ENCODE measurements around the gene KCNB1.
A peak's percentile ranks its signal among the peaks of the same experiment; 100 is the strongest.
"Not testable (repeated sequence)": the region's sequence is repeated elsewhere in the genome, so short reads cannot be mapped to it uniquely, and the experiment has no call there.

The KCNB1 gene

DNA sequence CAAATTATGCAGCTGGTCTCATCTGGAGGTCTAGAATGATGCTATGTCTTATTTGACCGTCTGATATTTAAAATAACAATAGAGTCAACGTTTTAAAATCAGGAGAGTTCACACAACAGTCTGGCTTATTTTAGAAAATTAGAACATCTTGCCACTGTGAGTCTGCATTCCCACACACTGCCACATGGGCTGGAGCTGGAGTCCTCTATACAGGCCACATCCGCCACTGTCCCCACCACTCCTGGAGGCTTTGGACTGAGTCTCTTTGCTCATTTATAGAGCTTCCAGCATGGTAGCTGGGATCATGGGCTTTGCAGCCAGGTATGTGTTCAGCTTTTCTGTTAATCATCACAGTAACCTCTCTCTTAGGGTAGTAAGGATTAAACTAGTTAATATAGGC is 135.8 kb downstream of the KCNB1 start:
- DNase-seq = no peak

DNA sequence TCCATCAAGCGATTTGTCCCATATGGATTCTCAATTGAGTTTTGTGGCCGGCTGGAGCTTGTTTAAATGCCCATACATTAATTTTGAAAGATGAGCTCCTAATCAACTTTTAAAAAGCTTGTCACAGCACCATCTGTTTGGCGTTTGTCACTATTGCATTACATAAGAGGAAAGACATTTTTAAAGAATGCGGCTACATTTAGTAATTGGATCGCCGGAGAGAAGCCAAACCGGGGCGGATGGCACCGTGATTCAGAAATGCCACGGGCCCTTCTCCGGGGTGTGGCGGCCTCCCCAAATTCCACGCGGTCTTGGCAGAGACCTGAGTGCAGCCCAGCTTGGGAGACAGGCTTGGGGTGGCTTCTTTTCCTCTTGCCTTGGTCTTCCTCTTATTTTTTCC is 136.9 kb downstream of the KCNB1 start:
- DNase-seq = no peak

DNA sequence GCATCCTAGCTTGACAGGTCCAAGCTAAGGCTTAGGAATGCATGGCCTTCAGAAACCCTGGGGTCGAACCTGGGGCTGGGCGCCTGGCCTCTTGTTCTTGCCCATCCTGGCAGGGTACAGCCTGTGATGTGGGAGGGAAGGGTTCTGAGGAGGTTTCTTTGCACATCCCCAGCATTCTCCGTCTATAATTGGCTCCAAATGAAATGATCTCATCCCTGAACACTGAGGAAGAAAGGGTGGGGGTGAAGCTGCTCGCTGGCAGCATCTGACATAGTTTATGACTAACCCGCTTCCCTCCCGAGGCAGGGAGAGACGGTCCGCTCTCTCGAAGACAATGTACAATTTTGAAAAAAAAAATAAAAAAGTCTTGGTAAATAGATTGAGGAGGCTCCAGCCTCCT is 137.5 kb downstream of the KCNB1 start:
- DNase-seq = no peak

DNA sequence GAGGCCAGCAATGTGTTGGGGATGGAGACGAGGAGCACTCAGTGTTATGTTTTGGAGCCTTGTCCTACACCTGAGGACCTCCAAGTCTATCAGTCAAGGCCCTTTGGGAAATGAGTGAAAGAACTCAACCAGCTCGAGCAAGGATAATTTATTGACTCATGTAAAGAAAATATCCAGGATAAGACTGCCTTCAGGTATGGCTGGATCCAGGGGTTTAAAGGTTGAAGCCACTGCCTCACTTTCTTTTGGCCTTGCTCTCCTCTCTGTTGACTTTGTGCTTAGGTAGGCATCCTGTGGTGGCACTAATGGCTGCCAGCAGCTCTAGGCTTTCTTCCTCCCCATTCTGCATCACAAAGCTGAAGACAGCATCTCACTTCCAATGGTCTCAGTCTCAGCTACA is 138.3 kb downstream of the KCNB1 start:
- DNase-seq = no peak

DNA sequence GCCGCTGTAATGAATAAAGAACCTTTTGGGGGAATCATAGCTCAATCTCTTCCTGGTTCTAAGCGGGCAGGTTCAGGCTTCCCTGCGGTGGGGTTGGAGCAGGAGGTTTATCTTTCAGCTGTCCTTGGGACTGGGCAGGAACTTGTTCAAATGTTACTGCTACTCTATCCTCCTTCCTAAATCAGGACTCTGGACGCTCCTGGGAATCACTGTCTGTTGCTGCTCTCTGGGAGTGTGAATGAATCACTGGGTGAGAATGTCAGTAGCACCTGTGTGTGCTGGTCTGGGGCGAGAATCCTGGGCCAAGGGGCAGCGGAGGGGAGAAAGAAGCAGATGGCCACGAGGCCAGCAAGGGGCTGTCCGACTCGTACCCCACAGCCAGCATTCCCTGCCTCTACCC is 139.2 kb downstream of the KCNB1 start:
- no peak for DNase-seq

DNA sequence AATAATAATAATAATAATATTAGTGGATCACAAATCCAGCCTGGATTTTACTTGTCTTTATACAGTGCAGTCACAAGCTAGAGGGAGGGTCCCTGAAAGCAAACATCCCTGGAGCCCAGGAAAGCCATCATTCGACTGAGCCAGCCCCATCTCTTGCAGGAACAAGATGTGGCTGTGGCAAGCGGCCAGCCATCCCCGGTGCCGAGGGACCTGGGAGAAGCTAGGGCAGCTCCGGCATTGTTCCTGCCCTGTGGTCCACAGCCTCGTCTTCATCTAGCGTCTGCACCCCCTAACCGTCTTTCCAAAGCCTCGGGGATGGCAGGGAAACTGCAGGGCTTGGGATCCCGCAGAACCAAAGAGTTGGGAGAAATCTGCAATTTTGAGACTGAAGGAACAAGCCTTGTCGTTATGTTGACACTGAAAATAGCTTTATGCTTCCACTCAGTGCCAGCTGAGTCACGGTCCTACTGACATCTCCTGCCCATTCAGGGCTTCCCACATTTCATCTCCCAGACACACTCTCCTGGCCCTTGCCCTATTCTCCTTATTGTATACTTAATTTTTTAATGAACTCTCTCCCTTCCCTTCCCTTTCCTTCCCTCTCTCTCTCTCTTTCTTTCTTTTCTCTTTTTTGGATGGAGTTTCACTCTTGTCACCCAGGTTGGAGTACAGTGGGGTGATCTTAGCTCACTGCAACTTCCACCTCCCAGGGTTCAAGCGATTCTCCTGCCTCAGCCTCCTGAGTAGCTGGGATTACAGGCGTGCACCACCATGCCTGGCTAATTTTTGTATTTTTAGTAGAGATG is 142.1 kb downstream of the KCNB1 start:
- DNase-seq = no peak

DNA sequence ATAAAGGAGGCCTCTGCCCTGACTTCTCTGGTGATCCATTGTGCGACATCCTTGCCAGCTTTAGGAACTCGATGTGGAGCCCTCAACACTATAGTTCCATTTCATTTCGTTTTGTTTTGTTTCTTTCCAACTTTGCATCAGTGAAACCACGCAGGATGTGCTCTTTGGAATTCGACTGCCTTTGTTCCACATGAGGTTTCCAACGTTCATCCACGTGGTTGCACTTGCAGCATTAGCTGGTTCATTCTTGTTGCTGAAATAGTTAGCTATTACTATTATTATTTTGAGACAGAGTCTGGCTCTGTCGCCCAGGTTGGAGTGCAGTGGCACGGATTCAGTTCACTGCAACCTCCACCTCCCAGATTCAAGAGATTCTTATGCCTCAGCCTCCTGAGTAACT is 143.3 kb downstream of the KCNB1 start:
- DNase-seq = no peak

DNA sequence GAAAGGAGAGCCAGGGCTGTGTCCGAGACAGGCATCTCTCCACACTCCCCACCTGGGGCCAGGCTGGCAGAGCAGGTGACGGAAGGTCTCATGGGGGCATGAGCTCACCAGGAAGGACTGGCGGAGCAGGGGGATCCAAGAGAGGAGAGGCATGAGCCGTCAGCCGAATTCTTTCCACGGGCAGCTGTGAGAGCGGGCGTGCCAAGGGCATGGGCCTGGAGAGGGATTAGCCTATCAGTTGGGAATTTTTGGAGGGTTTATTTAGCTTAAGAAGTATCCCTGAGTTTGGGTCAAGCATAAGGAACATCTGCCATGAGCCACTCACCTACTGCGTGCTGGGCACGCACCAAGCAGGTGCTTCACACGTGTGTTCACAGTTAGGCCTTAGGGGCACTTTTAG is 144.4 kb downstream of the KCNB1 start:
- no peak for DNase-seq

DNA sequence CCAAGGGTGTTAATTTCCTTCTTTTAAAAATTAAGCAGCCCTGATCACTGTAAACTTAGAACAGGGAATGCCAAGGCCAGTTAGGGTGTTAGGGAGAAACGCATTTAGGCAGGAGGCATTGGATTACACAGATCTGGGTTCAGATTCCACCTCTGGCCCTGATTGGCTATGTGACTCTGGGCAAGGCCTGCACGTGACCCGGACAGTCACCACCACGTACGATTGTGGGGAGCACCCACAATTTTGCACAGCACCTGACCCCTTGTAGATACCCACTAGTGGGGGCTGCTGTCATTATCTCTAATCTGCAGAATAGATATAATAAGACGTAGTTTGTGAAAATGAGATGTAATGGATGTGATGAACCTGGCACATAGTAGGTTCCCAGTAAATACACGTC is 145.1 kb downstream of the KCNB1 start:
- DNase-seq = no peak

DNA sequence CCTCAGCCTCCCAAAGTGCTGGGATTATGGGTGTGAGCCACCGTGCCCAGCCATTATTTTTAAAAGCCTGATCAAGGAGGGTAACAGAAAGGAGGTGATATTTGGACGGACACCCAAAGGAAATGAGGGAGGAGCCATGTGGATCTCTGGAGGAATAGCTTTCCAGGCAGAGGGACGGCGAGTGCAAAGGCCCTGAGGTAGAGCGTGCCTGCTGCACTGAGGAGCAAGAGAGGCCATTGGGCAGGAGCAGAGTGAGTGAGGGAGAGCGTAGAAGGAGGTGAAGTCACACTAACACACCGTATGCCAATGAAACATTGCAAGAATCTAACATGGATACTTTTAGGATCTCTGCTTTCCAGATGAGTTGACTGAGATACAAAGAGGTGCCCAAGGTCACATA is 145.7 kb downstream of the KCNB1 start:
- DNase-seq = no peak

DNA sequence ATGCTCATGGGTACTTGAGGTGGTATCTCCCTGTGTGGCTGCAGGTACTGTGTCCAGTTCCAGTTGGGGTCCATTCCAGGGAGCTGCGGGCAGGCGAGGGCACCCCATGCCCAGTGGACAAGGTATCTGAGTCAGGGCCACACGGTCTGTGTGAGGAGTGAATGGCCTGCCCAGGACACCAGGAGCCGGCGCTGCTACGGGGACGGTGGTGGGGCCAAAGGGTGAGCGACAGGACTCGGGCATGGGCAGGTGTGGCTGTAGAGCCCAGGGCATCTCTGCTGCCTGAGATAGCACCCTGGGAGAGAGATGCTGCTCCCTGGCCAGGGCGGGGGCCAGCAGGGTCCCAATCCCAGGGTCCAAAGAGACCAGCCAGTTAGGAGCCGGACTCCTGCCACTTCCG is 147.0 kb downstream of the KCNB1 start:
- no peak for DNase-seq

DNA sequence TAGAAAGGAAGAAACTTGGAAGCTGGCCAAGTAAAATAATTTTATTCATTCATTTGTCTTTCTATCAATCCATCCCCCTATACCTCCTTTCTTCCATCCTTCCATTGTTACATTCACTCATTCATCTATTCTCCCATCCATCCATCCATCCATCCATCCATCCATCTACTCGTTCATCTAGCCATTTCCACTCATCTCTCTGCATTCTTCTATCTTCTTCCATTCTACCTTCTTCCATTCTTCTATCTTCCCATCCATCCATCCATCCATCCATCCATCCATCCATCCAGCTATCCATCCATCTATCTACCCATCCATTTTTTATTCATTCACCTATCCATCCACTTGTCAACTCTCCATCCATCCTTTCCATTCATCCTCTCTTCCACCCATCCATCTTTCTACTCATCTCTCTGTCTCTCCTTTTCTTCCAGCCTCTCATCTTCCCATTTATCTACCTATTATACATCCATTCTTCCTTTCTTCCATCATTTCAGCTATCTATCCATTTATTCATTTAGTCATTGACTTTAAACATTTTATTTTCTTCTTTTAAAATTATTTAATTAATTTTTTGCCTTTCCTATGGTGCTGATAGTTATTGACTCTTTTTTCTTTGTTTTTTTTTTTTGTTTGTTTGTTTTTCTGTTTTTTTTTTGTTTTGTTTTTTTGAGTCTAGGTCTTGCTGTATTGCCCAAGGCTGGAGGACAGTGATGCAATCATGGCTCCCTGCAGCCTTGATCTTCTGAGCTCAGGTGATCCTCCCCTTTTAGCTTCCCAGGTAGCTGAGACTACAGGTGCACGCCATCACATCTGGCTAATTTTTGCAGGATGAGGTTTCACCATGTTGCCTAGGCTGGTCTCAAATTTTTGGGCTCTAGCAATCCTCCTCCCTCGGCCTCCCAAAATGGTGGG is 151.5 kb downstream of the KCNB1 start:
- no peak for DNase-seq

DNA sequence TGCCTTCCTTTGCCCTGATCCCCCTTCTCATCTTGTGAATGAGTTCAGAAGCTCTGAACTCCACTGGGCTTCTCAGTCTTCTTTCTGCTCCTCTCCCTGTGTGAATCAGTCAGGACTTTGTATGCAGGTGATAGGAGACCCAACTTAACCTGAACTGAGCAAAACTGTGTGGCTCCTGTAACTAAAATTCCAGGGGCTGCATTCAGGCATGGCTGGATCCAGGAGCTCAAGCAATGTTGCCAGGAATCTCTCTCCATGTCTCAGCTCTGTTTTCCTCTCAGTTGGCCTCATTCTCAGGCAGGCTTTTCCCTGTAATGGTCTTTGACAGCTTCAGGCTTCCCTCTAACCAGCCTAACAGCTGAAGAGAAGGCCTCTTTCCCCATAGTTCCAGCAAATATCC is 153.7 kb downstream of the KCNB1 start:
- DNase-seq = no peak

DNA sequence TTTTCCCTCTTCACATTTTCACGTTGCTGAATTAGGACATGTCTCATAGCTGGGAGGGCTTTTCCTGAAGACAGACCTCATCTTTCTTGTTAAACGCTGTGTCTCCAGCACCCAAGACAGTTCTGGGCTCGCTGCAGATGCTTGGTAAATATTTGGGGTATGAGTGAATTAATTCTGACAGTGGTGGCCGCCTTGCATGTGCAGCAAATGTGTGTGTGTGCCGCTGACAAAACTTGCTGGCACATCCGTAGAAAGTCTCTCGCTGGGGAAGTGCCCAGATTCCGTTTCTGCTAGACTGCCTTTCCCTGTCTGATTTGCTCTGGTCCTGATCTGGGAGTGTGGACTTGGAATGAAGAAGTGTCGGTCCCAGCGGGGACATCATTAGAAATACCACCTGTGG is 156.4 kb downstream of the KCNB1 start:
- DNase-seq = no peak

DNA sequence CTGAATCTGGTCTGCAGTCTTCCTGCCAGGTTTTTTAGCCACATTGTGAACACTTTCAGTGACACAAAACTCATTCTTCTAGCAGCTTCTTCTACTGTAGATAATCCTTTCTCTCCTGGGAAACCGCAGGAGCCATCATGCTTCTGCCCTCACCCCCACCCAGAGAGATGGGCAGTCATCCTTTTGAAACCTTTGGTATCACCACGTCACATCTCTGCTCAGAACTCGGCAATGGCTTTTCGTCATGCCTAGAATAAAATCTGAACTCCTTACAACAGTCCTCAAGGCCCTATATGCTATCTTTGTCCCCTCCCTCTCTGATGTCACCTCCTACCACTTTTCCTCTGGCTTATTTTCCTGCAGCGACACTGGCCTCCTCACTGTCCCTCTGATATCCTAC is 158.2 kb downstream of the KCNB1 start:
- DNase-seq = no peak

DNA sequence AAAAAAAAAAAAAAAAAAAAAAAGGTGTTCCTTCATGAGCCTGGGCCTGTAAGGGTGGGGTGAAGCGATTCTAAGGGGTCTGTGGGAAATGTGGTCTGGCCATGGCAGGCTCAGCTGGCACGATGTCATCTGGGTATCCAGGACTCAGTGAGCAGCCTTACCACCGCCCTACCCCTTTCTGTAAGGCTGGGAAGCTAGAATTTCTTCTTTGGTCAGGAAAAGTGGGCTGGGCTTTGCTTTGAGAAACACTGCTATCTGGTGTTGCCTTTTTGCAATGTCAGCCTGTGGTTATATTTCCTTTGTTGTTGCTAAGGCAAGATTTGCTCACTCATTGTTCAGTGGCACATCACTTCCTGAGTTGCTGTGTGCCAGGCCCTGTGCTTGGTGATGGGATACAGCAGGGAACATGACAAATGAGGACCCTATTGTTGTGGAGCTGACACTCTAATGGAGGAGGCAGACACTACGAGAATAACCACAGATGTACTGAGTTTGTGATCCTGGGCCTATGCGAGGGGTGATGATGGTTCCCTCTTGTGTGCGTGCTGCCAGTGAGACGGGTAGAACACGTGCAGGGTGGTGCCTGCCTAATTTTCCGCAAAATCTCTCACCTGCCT is 158.7 kb downstream of the KCNB1 start:
- peak; percentile 55 for DNase-seq

DNA sequence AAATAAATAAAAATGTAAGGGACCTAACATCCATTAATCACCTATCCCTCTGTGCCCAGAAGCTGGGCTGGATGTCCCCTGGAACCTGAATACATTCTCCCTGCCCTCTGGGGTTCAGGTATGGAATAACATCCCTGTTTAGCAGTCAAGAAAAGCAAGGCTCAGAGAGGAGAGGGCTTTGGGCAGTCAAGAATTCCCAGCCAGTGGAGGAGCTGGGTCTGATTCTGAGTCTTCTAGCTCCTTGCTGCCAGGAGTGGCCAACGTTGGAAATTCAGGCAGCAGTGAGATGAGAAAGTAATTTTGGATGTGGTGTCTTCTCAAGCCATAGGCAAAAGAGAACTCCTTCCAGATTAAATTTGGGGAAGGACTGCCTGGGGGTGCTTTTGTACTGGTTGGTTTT is 162.0 kb downstream of the KCNB1 start:
- DNase-seq = no peak

DNA sequence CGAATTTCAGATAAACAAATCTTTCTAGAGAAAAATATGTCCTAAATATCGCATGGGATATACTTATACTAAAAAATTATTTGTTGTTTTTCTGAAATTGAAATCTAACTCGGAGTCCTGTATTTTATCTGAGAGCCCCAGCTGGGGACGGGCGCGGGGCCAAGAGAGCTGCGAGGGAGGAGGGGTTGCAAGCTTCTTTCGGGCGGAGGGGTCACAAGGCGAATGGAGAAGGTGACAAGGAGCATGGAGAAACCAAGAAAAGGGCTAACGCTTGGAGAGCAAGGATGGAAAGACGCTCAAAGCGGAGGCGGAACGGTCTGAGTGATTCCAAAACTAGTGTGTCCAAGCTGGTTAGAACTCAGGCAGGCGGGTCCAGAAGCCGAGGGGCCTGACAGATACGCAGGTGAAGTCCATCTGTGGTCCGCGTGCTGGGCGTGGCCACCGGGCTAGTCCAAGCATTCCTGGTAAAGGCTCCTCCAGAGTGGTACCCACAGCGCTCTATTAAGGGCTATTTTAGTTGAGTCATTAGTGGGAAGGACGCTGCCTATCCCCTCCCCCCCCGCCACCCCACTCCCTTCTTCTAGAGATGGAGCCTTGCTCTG is 163.2 kb downstream of the KCNB1 start:
- DNase-seq = no peak

DNA sequence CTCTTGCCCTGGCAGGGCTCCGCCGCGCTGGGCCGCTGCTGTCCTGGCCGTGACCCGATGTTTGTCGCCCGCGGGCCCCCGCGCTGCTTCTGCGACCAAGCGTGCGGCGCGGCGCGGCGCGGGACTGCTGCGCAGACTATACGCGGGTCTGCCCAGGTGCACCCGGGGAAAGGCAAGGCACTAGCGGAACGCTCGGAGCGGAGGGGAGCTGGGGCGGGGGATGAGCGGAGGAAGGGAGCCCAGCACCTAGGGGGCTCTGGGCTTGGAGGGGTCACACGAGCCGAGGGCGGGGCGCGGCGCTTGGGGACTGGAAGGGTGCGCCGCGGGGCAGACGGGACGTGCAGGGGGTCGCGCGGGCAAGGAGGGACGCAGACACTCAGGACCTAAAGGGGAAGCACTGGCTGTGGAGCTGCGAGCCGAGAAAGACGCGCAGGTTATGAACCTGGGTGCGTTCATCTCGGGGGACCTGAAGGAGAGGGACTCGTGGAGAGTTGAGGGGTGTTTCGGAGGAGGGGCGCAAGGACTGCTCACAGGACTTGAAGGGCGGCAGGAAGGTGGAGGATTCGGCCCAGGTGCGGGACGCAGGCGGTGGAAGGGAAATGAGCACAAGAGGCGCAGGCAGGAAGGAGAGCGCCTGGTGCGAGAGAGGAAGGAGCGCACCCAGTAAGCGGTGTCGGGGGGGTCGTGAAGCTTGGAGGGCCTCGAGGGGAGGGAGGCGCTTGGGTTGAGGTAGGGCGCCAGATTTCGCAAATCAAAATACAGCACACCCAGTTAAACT is 163.8 kb downstream of the KCNB1 start:
- no peak for DNase-seq

DNA sequence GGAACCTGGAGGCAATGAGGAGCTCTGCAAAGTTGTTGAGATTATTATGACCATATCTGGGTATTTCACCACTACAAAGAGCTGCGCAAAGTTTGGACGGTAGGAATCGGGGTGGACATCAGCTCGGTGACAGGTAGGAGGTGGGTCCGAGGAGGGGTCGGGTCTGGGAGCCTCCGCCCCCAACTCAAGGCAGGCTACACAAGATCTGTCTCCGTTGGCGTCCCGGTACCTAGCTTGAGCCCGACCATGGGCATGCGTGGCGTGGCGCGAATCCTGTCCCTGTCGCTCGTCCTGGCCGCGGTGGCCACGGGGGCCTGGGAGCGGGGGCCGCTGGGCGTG is 164.4 kb downstream of the KCNB1 start:
- DNase-seq = no peak

DNA sequence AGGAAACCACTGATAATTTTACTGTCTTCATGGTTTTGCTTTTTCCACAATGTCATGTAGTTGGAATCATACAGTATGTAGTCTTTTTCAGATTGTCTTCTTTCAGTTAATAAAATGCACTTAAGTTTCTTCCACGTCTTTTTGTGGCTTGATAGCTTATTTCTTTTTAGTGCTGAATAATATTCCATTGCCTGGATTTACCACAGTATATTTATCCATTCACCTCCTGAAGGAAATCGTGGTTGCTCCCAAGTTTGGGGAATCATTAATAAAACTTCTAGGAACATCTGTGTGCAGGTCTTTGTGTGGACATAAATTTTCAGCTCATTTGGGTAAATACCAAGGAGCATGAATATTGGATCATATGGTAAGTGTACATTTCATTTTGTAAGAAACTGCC is 165.8 kb downstream of the KCNB1 start:
- DNase-seq = no peak

DNA sequence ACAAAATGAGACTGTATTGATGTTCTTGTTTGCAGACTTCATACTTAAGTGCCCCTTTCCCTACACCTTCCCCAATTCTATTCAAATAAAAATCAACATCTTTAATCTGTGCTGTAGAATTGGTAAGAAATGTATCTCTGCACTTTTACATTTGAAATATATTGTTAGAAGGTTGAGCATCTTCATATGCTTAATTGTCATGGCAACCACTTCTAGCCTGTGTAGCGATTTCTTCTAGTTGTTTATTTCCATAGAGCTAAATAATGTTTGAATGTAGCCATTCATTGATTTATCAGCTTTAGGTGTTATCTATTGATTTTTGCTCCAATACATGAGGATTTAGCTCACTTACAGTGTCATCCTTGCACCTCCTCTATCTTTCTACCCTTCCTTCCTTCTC is 166.9 kb downstream of the KCNB1 start:
- no peak for DNase-seq

DNA sequence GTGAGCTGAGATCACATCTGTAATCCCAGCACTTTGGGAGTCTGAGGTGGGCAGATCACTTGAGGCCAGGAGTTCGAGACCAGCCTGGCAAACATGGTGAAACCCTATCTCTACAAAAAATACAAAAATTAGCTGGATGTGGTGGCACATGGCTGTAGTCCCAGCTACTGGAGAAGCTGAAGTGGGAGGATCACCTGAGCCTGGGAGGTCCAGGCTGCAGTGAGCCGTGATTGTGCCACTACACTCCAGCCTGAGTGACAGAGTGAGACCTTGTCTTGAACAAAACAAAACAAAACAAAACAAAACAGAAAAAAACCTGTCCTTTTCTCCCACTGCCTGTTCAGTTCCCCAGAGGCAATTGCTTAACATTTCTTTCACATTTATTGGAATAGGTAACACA is 168.4 kb downstream of the KCNB1 start:
- not testable (repeated sequence) for DNase-seq
